Body of pancreas (tissue), 4 donors: Measurements from ENCODE around the gene LCP1.

Experiments used
- POLR2A ChIP-seq, 3 donors: fragments of 450-650 bp; IDR thresholded peaks; one replicate each; pipeline ENCODE4 v1.6.1; 2016; ENCODE audit warnings: antibody characterized with exemption in 3 of 3, mild to moderate bottlenecking in 2 of 3
- TF ChIP-seq, protein P1 (sequence below), 7 experiments: fragments of 450-650 bp in 4 of 7; fragments of 200-600 bp in 3 of 7; sonication (generic) in 3 of 7; IDR thresholded peaks; one replicate each; pipeline ENCODE4 v1.5.1; 2016 to 2019; ENCODE audit warnings: antibody characterized with exemption in 7 of 7

DNA sequence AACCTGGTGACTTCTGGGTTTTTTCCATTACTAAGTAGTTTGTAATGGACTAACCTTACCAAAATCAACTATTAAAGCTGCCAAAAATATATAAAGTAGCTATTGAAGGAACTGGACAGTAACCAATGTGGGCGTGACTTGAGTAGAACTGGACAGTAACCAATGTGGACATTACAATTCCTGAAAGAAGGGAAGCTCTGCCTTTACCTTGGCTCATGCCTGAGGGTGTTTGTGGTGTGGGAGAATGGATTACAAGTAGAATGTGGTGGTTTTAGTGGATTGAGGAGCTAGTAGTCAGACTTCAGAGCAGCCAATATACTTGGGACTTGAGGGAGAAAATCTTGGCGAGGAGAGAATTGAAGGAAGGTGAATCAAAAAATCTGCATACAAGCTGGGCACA lies 47.3 kb upstream of the LCP1 start:
- TF ChIP-seq POLR2A (IDR thresholded peaks at IDR 0.05): no peak
- TF ChIP-seq, protein P1, sequence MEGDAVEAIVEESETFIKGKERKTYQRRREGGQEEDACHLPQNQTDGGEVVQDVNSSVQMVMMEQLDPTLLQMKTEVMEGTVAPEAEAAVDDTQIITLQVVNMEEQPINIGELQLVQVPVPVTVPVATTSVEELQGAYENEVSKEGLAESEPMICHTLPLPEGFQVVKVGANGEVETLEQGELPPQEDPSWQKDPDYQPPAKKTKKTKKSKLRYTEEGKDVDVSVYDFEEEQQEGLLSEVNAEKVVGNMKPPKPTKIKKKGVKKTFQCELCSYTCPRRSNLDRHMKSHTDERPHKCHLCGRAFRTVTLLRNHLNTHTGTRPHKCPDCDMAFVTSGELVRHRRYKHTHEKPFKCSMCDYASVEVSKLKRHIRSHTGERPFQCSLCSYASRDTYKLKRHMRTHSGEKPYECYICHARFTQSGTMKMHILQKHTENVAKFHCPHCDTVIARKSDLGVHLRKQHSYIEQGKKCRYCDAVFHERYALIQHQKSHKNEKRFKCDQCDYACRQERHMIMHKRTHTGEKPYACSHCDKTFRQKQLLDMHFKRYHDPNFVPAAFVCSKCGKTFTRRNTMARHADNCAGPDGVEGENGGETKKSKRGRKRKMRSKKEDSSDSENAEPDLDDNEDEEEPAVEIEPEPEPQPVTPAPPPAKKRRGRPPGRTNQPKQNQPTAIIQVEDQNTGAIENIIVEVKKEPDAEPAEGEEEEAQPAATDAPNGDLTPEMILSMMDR (IDR thresholded peaks at IDR 0.05): no peak
